ENCODE results near the gene MYMX.
A peak's percentile ranks its signal among the peaks of the same experiment; 100 is the strongest.

The MYMX gene

GRCh38 chr6:44251576-44252524 lies 35.1 kb downstream of the MYMX start:
- H3K9ac ChIP-seq (ENCODE audit: low read depth, low read length) = no peak overlapping the region
- H3K4me2 ChIP-seq (ENCODE audit: low read length) = no peak overlapping the region
- peaks cover 75% of the 10 kb centered on the region for H3K36me3 ChIP-seq (ENCODE audit: insufficient read depth, low read length)
- H3K9me3 ChIP-seq (replicated peaks; ENCODE audit: low read length) = no peaks in the 10 kb centered on the region
- H3K4me3 ChIP-seq (ENCODE audit: low read length) = no peak overlapping the region
- H3K4me1 ChIP-seq (ENCODE audit: control insufficient read depth, insufficient read depth, low read length) = peaks cover 46% of the 10 kb centered on the region
- no peaks in the 10 kb centered on the region for H3K27me3 ChIP-seq (ENCODE audit: control insufficient read depth, insufficient read depth, low read length)

GRCh38 chr6:44253307-44254101 lies 36.8 kb downstream of the MYMX start:
- Histone ChIP-seq H3K4me2 (ENCODE audit: low read length) (peak overlapping the region; percentile 10), H3K36me3 (ENCODE audit: insufficient read depth, low read length) (peaks cover 67% of the 10 kb centered on the region), H3K4me1 (ENCODE audit: control insufficient read depth, insufficient read depth, low read length) (peaks cover 52% of the 10 kb centered on the region), H3K9me3 (replicated peaks; ENCODE audit: low read length) (no peaks in the 10 kb centered on the region), H3K9ac (ENCODE audit: low read depth, low read length) (no peak overlapping the region), H3K27me3 (ENCODE audit: control insufficient read depth, insufficient read depth, low read length) (no peaks in the 10 kb centered on the region), H3K4me3 (ENCODE audit: low read length) (no peak overlapping the region)

DNA sequence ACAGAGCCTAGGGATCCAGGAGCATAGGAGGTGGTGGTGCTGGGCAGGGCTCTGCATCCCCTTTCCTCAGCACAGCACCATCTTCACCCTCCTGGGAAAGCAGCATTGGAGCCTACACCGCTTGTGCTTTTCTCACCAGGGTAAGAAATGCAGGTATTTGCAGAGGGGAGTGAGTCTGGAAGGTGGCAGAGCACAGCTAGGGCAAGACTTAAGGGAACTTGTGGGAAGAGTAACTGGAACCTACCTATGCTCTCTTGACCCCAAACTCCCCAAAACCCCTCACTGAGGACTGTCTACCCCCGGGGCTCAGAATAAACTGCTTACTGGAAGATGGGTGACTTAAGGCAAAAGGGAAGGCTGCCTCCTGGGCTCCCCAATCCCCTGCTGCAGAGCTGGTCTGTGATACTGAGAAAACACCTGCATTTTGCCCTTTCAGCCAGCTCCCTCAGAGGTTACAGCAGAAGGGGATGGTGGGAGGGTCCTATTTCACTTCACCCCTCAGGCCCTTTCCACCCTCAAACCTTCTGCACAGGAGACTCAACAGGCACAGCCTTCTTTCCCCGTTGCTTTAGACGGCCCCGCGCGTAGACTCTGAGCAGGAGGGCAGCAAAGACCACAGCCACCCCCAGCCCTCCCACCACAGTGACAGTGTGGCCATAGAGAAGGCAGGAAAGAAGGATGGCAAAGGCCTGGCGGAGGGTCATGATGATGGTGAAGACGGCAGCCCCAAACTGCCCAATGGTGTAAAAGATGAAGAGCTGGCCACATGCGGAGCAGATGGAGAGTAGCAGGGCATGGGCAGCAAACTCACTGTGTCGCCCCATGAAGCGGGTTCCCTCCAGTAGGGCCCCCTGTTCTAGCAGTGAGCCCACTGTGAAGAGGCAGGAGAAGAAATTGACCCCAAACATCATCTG lies 37.7 kb downstream of the MYMX start:
- Histone ChIP-seq H3K9ac (ENCODE audit: low read depth, low read length) (no peak overlapping the region), H3K4me2 (ENCODE audit: low read length) (peak overlapping the region; percentile 94), H3K36me3 (ENCODE audit: insufficient read depth, low read length) (peaks cover 57% of the 10 kb centered on the region), H3K4me1 (ENCODE audit: control insufficient read depth, insufficient read depth, low read length) (peaks cover 42% of the 10 kb centered on the region), H3K9me3 (replicated peaks; ENCODE audit: low read length) (no peaks in the 10 kb centered on the region), H3K4me3 (ENCODE audit: low read length) (no peak overlapping the region), H3K27me3 (ENCODE audit: control insufficient read depth, insufficient read depth, low read length) (no peaks in the 10 kb centered on the region)

DNA sequence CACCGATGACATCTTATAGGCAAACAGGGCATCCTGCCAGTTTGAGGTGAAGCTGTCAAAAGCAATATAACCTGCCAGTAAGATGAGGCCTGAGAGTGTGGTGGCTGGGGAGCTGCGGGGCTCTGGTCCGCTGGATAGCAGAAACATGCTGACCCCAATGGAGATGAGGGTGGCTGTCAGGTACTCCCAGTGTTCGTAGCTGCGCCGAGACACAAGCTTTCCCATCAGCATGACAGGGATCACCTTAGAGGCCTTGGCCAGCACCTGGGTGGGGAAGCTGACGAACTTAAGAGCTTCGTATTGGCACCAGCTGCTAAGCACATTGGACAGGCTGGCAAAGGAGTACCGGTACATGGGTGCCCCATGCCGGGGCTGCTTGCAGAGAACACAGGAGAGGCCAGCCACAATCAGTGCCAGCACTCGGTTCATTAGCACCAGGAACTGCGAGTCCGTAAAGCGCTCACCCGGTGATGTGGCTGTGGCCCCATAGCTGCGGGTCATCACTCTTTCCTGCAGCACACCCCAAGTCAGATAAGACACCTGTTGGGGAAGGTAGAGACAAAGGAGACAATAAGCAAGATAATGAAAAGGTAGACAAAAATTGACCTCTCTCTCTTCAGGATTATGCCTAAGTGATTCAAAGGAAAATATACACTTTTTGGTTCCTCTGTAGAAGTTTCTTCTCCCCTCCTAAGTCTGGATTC lies 38.5 kb downstream of the MYMX start:
- H3K4me3 ChIP-seq (ENCODE audit: low read length) = peak overlapping the region; percentile 92

GRCh38 chr6:44255871-44256774 lies 39.4 kb downstream of the MYMX start:
- Histone ChIP-seq H3K4me2 (ENCODE audit: low read length) (peak overlapping the region; percentile 94), H3K36me3 (ENCODE audit: insufficient read depth, low read length) (peaks cover 47% of the 10 kb centered on the region), H3K9me3 (replicated peaks; ENCODE audit: low read length) (no peaks in the 10 kb centered on the region), H3K4me3 (ENCODE audit: low read length) (peak overlapping the region; percentile 92), H3K4me1 (ENCODE audit: control insufficient read depth, insufficient read depth, low read length) (peaks cover 31% of the 10 kb centered on the region), H3K27me3 (ENCODE audit: control insufficient read depth, insufficient read depth, low read length) (no peaks in the 10 kb centered on the region), H3K9ac (ENCODE audit: low read depth, low read length) (peak overlapping the region; percentile 95)

More for the DNA sequence above, 38.5 kb downstream of the MYMX start:
- H3K9ac ChIP-seq (ENCODE audit: low read depth, low read length) = no peak overlapping the region
- H3K9me3 ChIP-seq (replicated peaks; ENCODE audit: low read length) = no peaks in the 10 kb centered on the region
- peaks cover 35% of the 10 kb centered on the region for H3K4me1 ChIP-seq (ENCODE audit: control insufficient read depth, insufficient read depth, low read length)
- H3K36me3 ChIP-seq (ENCODE audit: insufficient read depth, low read length) = peaks cover 55% of the 10 kb centered on the region
- H3K27me3 ChIP-seq (ENCODE audit: control insufficient read depth, insufficient read depth, low read length) = no peaks in the 10 kb centered on the region
- peak overlapping the region; percentile 94 for H3K4me2 ChIP-seq (ENCODE audit: low read length)

DNA sequence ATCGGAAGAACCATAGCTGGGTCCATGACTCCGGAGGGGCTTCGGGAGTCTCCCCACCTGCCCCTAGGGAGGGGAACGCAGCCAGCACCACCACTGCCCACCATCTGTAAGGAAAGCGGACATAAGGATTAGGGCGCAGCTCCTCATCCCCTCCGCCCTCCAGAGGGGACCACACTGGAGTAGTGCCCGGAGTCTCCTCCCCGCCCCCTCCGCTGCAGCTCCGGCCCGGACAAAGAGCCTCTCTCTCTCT lies 40.0 kb downstream of the MYMX start:
- H3K4me2 ChIP-seq (ENCODE audit: low read length) = peak overlapping the region; percentile 94
- H3K4me3 ChIP-seq (ENCODE audit: low read length) = peak overlapping the region; percentile 92
- H3K27me3 ChIP-seq (ENCODE audit: control insufficient read depth, insufficient read depth, low read length) = no peaks in the 10 kb centered on the region
- peaks cover 42% of the 10 kb centered on the region for H3K36me3 ChIP-seq (ENCODE audit: insufficient read depth, low read length)
- H3K4me1 ChIP-seq (ENCODE audit: control insufficient read depth, insufficient read depth, low read length) = peaks cover 29% of the 10 kb centered on the region
- H3K9me3 ChIP-seq (replicated peaks; ENCODE audit: low read length) = no peaks in the 10 kb centered on the region
- H3K9ac ChIP-seq (ENCODE audit: low read depth, low read length) = peak overlapping the region; percentile 95

GRCh38 chr6:44257025-44257752 lies 40.5 kb downstream of the MYMX start, which contains the start of gene SLC35B2:
SLC35B2 (minus strand) TSS chr6:44257528; CDS start chr6:44257410, 118 bp downstream.
- H3K36me3 ChIP-seq (ENCODE audit: insufficient read depth, low read length) = peaks cover 37% of the 10 kb centered on the region
- H3K4me1 ChIP-seq (ENCODE audit: control insufficient read depth, insufficient read depth, low read length) = peaks cover 28% of the 10 kb centered on the region
- peak within 1 kb of the TSS; percentile 92 for H3K4me3 ChIP-seq (ENCODE audit: low read length)
- no peaks in the 10 kb centered on the region for H3K27me3 ChIP-seq (ENCODE audit: control insufficient read depth, insufficient read depth, low read length)
- no peaks in the 10 kb centered on the region for H3K9me3 ChIP-seq (replicated peaks; ENCODE audit: low read length)
- H3K4me2 ChIP-seq (ENCODE audit: low read length) = peak within 1 kb of the TSS; percentile 94
- H3K9ac ChIP-seq (ENCODE audit: low read depth, low read length) = peak within 1 kb of the TSS; percentile 95

DNA sequence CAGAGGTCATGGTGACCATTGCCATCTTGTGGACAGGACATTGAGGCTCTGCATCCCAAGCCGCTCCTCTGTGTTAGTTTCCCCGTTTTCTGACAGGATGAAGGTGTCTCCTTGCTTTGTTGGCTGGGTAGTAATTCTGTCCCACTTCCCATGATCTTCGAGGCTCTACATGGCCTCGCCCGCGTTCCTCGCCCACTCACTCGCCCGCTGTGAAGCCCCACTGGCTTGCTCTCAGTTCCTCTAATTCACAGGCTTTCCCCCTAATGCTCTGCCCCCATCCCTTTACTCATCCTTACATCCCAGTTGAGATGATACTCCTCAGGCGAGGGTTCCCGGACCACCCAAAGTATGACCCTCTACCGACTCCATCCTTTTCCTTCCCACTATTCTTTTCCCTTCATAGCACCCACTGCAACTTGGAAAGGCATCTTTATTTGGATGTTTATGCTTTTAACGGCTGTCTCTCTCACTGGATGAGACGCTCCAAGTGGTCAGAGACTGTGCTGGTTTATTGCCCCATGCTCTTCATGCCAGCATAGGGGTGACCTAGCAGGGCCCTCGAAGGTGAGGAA lies 41.1 kb downstream of the MYMX start:
- H3K4me1 ChIP-seq (ENCODE audit: control insufficient read depth, insufficient read depth, low read length) = peaks cover 31% of the 10 kb centered on the region
- H3K9me3 ChIP-seq (replicated peaks; ENCODE audit: low read length) = no peaks in the 10 kb centered on the region
- H3K9ac ChIP-seq (ENCODE audit: low read depth, low read length) = peak overlapping the region; percentile 95
- H3K36me3 ChIP-seq (ENCODE audit: insufficient read depth, low read length) = peaks cover 32% of the 10 kb centered on the region
- H3K4me2 ChIP-seq (ENCODE audit: low read length) = peak overlapping the region; percentile 94
- H3K4me3 ChIP-seq (ENCODE audit: low read length) = peak overlapping the region; percentile 92
- no peaks in the 10 kb centered on the region for H3K27me3 ChIP-seq (ENCODE audit: control insufficient read depth, insufficient read depth, low read length)

- Histone ChIP-seq H3K36me3 (ENCODE audit: insufficient read depth, low read length) (peaks cover 27% of the 10 kb centered on the region), H3K27me3 (ENCODE audit: control insufficient read depth, insufficient read depth, low read length) (no peaks in the 10 kb centered on the region), H3K4me1 (ENCODE audit: control insufficient read depth, insufficient read depth, low read length) (peaks cover 37% of the 10 kb centered on the region), H3K4me3 (ENCODE audit: low read length) (no peak overlapping the region), H3K9ac (ENCODE audit: low read depth, low read length) (no peak overlapping the region), H3K9me3 (replicated peaks; ENCODE audit: low read length) (no peaks in the 10 kb centered on the region), H3K4me2 (ENCODE audit: low read length) (no peak overlapping the region)
These were observed 41.7 kb downstream of the MYMX start for GRCh38 chr6:44258325-44258863.

Data from skeletal muscle satellite cell (primary cell).